Effector memory CD4-positive, alpha-beta T cell (primary cell): ENCODE data around the gene ACO2.
"Not testable (repeated sequence)": the region's sequence is repeated elsewhere in the genome, so short reads cannot be mapped to it uniquely, and the experiment has no call there.

Experiments
- DNase-seq, 3 donors: peaks; one replicate each; pipeline ENCODE4 v3.0.0-alpha.2; 2020
- H3K27ac ChIP-seq: 2 replicates; pipeline ENCODE4 v1.7.0; 2013; ENCODE audit warnings: mild to moderate bottlenecking, low read length, moderate library complexity; ENCODE audit not compliant: insufficient read depth, poor library complexity, severe bottlenecking
- H3K27me3 ChIP-seq: replicated peaks from 2 replicates; pipeline ENCODE4 v1.7.0; 2013; ENCODE audit warnings: mild to moderate bottlenecking, low read length; ENCODE audit not compliant: insufficient read depth, control insufficient read depth, poor library complexity, severe bottlenecking
- H3K36me3 ChIP-seq: 2 replicates; pipeline ENCODE4 v1.7.0; 2013; ENCODE audit warnings: mild to moderate bottlenecking, low read length, moderate library complexity; ENCODE audit not compliant: control insufficient read depth, insufficient read depth
- H3K4me1 ChIP-seq: 2 replicates; pipeline ENCODE4 v1.7.0; 2013; ENCODE audit warnings: low read length, mild to moderate bottlenecking; ENCODE audit not compliant: control insufficient read depth, insufficient read depth, poor library complexity, severe bottlenecking
- H3K4me3 ChIP-seq: 2 replicates; pipeline ENCODE4 v1.7.0; 2013; ENCODE audit warnings: low read length, low read depth, mild to moderate bottlenecking; ENCODE audit not compliant: insufficient read depth, poor library complexity, severe bottlenecking
- H3K9me3 ChIP-seq: 2 replicates; pipeline ENCODE4 v1.7.0; 2013; ENCODE audit warnings: mild to moderate bottlenecking, low read length, moderate library complexity; ENCODE audit not compliant: control insufficient read depth

Gene ACO2

GRCh38 chr22:41448189-41448808, 20.6 kb upstream of the ACO2 start:
- peaks cover 13% of the 10 kb centered on the region for H3K4me1 ChIP-seq
- no peaks in the 10 kb centered on the region for H3K27me3 ChIP-seq
- H3K27ac ChIP-seq, result peak overlapping the region; percentile 95
- no peaks in the 10 kb centered on the region for H3K36me3 ChIP-seq
- H3K9me3 ChIP-seq, result no peaks in the 10 kb centered on the region
- H3K4me3 ChIP-seq, result peak overlapping the region; percentile 89
- DNase-seq, result peak; percentile 84 to 89 (median 85)

GRCh38 chr22:41458161-41458728, 10.7 kb upstream of the ACO2 start:
- Histone ChIP-seq H3K9me3 (no peaks in the 10 kb centered on the region), H3K27me3 (no peaks in the 10 kb centered on the region), H3K27ac (no peak overlapping the region), H3K4me1 (no peaks in the 10 kb centered on the region), H3K36me3 (peaks cover 33% of the 10 kb centered on the region), H3K4me3 (no peak overlapping the region)
- no peak for DNase-seq

DNA sequence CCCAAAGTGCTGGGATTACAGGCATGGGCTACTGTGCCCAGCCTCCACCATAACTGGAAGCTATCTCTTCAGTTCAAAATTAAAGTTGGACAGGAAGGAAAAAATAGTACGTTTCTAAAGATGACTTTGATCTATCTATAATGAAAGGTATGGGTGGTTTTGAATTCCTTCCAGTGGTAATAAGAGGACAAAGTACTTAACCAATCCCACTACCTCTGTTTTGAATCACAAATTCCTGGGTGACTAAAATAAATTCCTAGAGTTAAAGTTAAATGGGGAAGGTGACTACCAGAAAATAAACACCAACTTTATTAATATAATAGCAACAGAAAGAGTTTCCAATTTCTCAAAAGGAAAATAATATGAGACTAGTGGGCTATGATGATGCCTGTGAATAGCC, 9.5 kb upstream of the ACO2 start:
- Histone ChIP-seq H3K27me3 (no peaks in the 10 kb centered on the region), H3K4me3 (no peak overlapping the region), H3K9me3 (no peaks in the 10 kb centered on the region), H3K27ac (no peak overlapping the region), H3K4me1 (no peaks in the 10 kb centered on the region), H3K36me3 (peaks cover 45% of the 10 kb centered on the region)
- DNase-seq, result no peak

DNA sequence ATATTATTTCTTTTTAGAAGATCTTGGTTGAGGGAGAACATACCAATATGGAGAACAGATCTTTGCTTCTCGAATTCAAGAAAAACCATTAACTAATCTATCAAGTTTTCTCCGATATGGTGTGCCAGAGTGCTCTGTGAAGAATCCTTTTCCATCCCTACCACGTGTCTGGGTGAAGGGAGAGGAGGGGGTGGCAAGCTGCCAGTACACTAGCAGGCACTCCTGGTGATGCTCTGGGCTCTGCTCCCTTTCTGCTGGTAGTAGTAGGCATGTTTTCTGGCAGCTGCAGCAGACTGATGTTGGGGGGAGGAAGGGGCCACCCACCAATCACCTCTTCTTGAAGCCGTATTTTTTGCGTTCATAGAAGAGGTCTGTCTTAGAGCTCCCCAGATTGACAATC, 8.8 kb upstream of the ACO2 start:
- H3K9me3 ChIP-seq, H3K27ac ChIP-seq, DNase-seq, H3K27me3 ChIP-seq, H3K4me1 ChIP-seq, H3K4me3 ChIP-seq: not testable (repeated sequence)
- peaks cover 51% of the 10 kb centered on the region for H3K36me3 ChIP-seq

- H3K4me3 ChIP-seq, result no peak overlapping the region
- no peak overlapping the region for H3K27ac ChIP-seq
- peaks cover 65% of the 10 kb centered on the region for H3K36me3 ChIP-seq
- H3K4me1 ChIP-seq, result no peaks in the 10 kb centered on the region
- DNase-seq, result no peak
- no peaks in the 10 kb centered on the region for H3K27me3 ChIP-seq
- H3K9me3 ChIP-seq, result no peaks in the 10 kb centered on the region
These were observed 7.0 kb upstream of the ACO2 start for GRCh38 chr22:41461901-41462300.

DNA sequence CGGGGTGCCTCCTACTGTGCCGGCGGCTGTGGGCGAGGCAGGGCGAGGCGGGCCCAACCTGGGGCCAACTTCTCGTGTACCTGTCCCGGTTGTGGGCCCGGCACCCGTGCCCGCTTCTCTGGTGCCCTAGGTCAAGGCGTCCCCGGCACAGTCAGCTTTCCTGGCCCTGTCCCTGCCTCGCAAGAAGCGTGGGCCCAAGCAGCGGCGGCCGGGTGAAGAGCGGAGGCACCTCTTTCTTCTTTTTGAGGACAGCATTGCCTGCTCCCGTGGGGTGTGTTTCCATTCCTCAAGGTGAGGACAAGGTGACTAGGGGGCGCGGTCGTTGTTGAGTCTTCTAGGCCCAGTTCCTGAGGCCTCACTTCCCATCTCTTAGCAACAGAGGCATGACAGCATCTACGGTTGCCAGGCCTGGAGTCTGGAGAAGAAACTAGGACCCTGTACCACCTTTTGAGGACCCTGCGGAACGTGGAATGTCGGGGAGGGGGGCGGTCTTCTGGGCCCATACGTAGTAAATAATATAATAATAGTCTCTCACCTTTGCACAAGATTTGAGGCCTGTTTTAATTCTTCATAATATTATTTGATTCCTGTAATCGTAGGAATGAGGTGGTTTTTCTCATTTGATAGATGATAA, 418 bp downstream of the ACO2 start:
- Histone ChIP-seq H3K36me3 (peaks cover 32% of the 10 kb centered on the region), H3K27me3 (no peaks in the 10 kb centered on the region), H3K4me1 (peaks cover 10% of the 10 kb centered on the region), H3K27ac (peak overlapping the region; percentile 97), H3K9me3 (no peaks in the 10 kb centered on the region), H3K4me3 (peak overlapping the region; percentile 81)
- DNase-seq, result no peak

GRCh38 chr22:41470886-41471285, 2.0 kb downstream of the ACO2 start:
- peaks cover 19% of the 10 kb centered on the region for H3K36me3 ChIP-seq
- no peak overlapping the region for H3K27ac ChIP-seq
- H3K27me3 ChIP-seq, result no peaks in the 10 kb centered on the region
- no peak overlapping the region for H3K4me3 ChIP-seq
- no peaks in the 10 kb centered on the region for H3K9me3 ChIP-seq
- no peak for DNase-seq
- peaks cover 10% of the 10 kb centered on the region for H3K4me1 ChIP-seq

DNA sequence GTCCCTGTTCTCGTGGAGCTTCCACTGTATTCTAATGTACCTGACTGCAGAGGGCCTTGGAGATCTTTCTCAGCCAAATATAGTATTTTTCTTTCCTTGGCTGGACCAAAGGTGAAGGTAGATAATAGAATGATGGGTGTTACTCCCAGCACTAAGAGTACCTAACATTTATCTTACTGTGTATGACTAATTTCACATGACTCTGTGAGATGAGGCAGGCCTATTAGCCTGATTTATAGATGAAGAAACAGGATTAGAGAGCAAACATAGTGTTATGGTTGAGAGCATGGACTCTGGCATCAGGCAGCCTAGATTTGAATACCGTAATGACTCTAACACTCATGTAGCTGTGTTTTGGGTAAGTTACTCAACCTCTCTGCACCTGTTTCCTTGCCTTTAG, 2.7 kb downstream of the ACO2 start:
- H3K4me1 ChIP-seq, result peaks cover 10% of the 10 kb centered on the region
- H3K27ac ChIP-seq, result no peak overlapping the region
- no peak overlapping the region for H3K4me3 ChIP-seq
- no peaks in the 10 kb centered on the region for H3K27me3 ChIP-seq
- no peaks in the 10 kb centered on the region for H3K9me3 ChIP-seq
- DNase-seq, result no peak
- H3K36me3 ChIP-seq, result peaks cover 14% of the 10 kb centered on the region

GRCh38 chr22:41474872-41475451, 6.0 kb downstream of the ACO2 start:
- Histone ChIP-seq H3K36me3 (peaks cover 12% of the 10 kb centered on the region), H3K4me3 (no peak overlapping the region), H3K4me1 (no peaks in the 10 kb centered on the region), H3K27me3 (no peaks in the 10 kb centered on the region), H3K9me3 (no peaks in the 10 kb centered on the region), H3K27ac (no peak overlapping the region)
- no peak for DNase-seq

- Histone ChIP-seq H3K27me3 (no peaks in the 10 kb centered on the region), H3K4me3 (no peak overlapping the region), H3K9me3 (no peaks in the 10 kb centered on the region), H3K4me1 (no peaks in the 10 kb centered on the region), H3K36me3 (peaks cover 8% of the 10 kb centered on the region), H3K27ac (no peak overlapping the region)
- no peak for DNase-seq
These were observed 9.6 kb downstream of the ACO2 start for GRCh38 chr22:41478473-41478872.
